ENCODE measurements around the gene TESPA1. TPM values are rescaled to one million over a fixed set of nuclear protein-coding genes. Genes with fewer than 3 reads are reported as not detected.

The TESPA1 gene
- total RNA-seq, 1 donor from 2014 or later = 5.0 TPM

GRCh38 chr12:54980341-54980740 lies 4.2 kb downstream of the TESPA1 start:
- intact Hi-C loops (cut with DNase I) = no loop called here
- no peaks in the 10 kb centered on the region for H3K4me1 ChIP-seq
- H3K27me3 ChIP-seq (ENCODE audit: low read depth) = no peaks in the 10 kb centered on the region
- no peak for ATAC-seq
- no peak for TF ChIP-seq CTCF (IDR thresholded peaks at IDR 0.05)
- no peaks in the 10 kb centered on the region for H3K9me3 ChIP-seq
- H3K4me3 ChIP-seq = no peak overlapping the region
- H3K27ac ChIP-seq = no peak overlapping the region
- H3K36me3 ChIP-seq = no peaks in the 10 kb centered on the region
- no peak for DNase-seq

- no peak for TF ChIP-seq CTCF (IDR thresholded peaks at IDR 0.05)
- Histone ChIP-seq H3K27ac (no peak overlapping the region), H3K4me3 (no peak overlapping the region), H3K36me3 (no peaks in the 10 kb centered on the region), H3K4me1 (no peaks in the 10 kb centered on the region), H3K27me3 (ENCODE audit: low read depth) (no peaks in the 10 kb centered on the region), H3K9me3 (no peaks in the 10 kb centered on the region)
- intact Hi-C loops (cut with DNase I) = no loop called here
- ATAC-seq = no peak
- no peak for DNase-seq
Measured at GRCh38 chr12:54977857-54978256, 6.7 kb downstream of the TESPA1 start.

- H3K4me3 ChIP-seq = no peak overlapping the region
- no peaks in the 10 kb centered on the region for H3K27me3 ChIP-seq (ENCODE audit: low read depth)
- no peak for DNase-seq
- no peak for ATAC-seq
- H3K4me1 ChIP-seq = no peaks in the 10 kb centered on the region
- no peak overlapping the region for H3K27ac ChIP-seq
- no peaks in the 10 kb centered on the region for H3K36me3 ChIP-seq
- TF ChIP-seq CTCF (IDR thresholded peaks at IDR 0.05) = no peak
- intact Hi-C loops (cut with DNase I) = no loop called here
- H3K9me3 ChIP-seq = no peaks in the 10 kb centered on the region
Measured at GRCh38 chr12:54977155-54977554, 7.4 kb downstream of the TESPA1 start.

GRCh38 chr12:54975875-54976274 lies 8.7 kb downstream of the TESPA1 start:
- no peaks in the 10 kb centered on the region for H3K9me3 ChIP-seq
- intact Hi-C loops (cut with DNase I) = no loop called here
- no peaks in the 10 kb centered on the region for H3K4me1 ChIP-seq
- TF ChIP-seq CTCF (IDR thresholded peaks at IDR 0.05) = no peak
- no peak overlapping the region for H3K4me3 ChIP-seq
- no peaks in the 10 kb centered on the region for H3K36me3 ChIP-seq
- ATAC-seq = no peak
- no peak for DNase-seq
- H3K27ac ChIP-seq = no peak overlapping the region
- H3K27me3 ChIP-seq (ENCODE audit: low read depth) = no peaks in the 10 kb centered on the region

GRCh38 chr12:54975272-54975671 lies 9.3 kb downstream of the TESPA1 start:
- DNase-seq (no peak), ATAC-seq (no peak)
- no peak for TF ChIP-seq CTCF (IDR thresholded peaks at IDR 0.05)
- Histone ChIP-seq H3K4me3 (no peak overlapping the region), H3K27me3 (ENCODE audit: low read depth) (no peaks in the 10 kb centered on the region), H3K4me1 (no peaks in the 10 kb centered on the region), H3K36me3 (no peaks in the 10 kb centered on the region), H3K27ac (no peak overlapping the region), H3K9me3 (no peaks in the 10 kb centered on the region)
- intact Hi-C loops (cut with DNase I) = no loop called here

GRCh38 chr12:54974279-54974678 lies 10.3 kb downstream of the TESPA1 start:
- Histone ChIP-seq H3K4me1 (no peaks in the 10 kb centered on the region), H3K27ac (no peak overlapping the region), H3K4me3 (no peak overlapping the region), H3K9me3 (no peaks in the 10 kb centered on the region), H3K36me3 (no peaks in the 10 kb centered on the region), H3K27me3 (ENCODE audit: low read depth) (no peaks in the 10 kb centered on the region)
- ATAC-seq (no peak), DNase-seq (no peak)
- intact Hi-C loops (cut with DNase I) = no loop called here
- no peak for TF ChIP-seq CTCF (IDR thresholded peaks at IDR 0.05)

Measured in lower lobe of right lung (tissue), 2 donors.